ENCODE measurements around the gene SPDYE11.
"Not testable (repeated sequence)": the region's sequence is repeated elsewhere in the genome, so short reads cannot be mapped to it uniquely, and the experiment has no call there.

SPDYE11 gene

GRCh38 chr7:73057811-73058210 is at the start of gene SPDYE11:
Gene SPDYE11 (minus strand): TSS chr7:73057911. CDS start chr7:73056111, 1,800 bp downstream.
- not testable (repeated sequence) for DNase-seq (ENCODE audit: low read depth)

- DNase-seq (ENCODE audit: low read depth) = not testable (repeated sequence)
Observed at GRCh38 chr7:73085938-73086337, 28.2 kb upstream of the SPDYE11 start, which contains the start of gene SPDYE9. Gene SPDYE9 (minus strand): TSS chr7:73086038. CDS start chr7:73084238, 1,800 bp downstream.

- not testable (repeated sequence) for DNase-seq (ENCODE audit: low read depth)
Observed at GRCh38 chr7:73029666-73030065, 28.0 kb downstream of the SPDYE11 start, which contains the start of gene SPDYE8. Gene SPDYE8 (minus strand): TSS chr7:73029766. CDS start chr7:73027966, 1,800 bp downstream.

GRCh38 chr7:73006491-73006890 is 51.2 kb downstream of the SPDYE11 start:
- DNase-seq (ENCODE audit: low read depth) = not testable (repeated sequence)

- DNase-seq (ENCODE audit: low read depth) = peak; percentile 79
Observed at GRCh38 chr7:73005693-73006447, 51.8 kb downstream of the SPDYE11 start.

GRCh38 chr7:73005356-73005692 is 52.4 kb downstream of the SPDYE11 start:
- DNase-seq (ENCODE audit: low read depth) = peak; percentile 66

- DNase-seq (ENCODE audit: low read depth) = not testable (repeated sequence)
Observed at GRCh38 chr7:72997887-72998468, 59.7 kb downstream of the SPDYE11 start.
